Stomach (tissue), 4 donors: ENCODE data around the gene OPALIN.

Experiments used
- EP300 ChIP-seq: sonication (generic); formaldehyde crosslinking; IDR thresholded peaks from one replicate; pipeline ENCODE4 v1.6.1; 2017; ENCODE audit warnings: antibody characterized with exemption
- POLR2A ChIP-seq, 4 donors: fragments of 450-650 bp; IDR thresholded peaks; one replicate each; pipeline ENCODE4 v1.6.1; 2016; ENCODE audit warnings: antibody characterized with exemption in 4 of 4, control low read depth in 2 of 4, mild to moderate bottlenecking in 1 of 4, moderate library complexity in 1 of 4
- POLR2AphosphoS5 ChIP-seq, 3 donors: sonication (generic); formaldehyde crosslinking; IDR thresholded peaks; one replicate each; pipeline ENCODE4 v1.6.1; 2016; ENCODE audit warnings: antibody characterized with exemption in 3 of 3
- TF ChIP-seq, protein P1 (sequence below), 7 experiments: fragments of 450-650 bp in 4 of 7; fragments of 200-600 bp in 3 of 7; sonication (generic) in 3 of 7; IDR thresholded peaks; one replicate each; pipeline ENCODE4 v1.5.1; 2016 to 2019; ENCODE audit warnings: antibody characterized with exemption in 7 of 7, control low read depth in 2 of 7, mild to moderate bottlenecking in 1 of 7

DNA sequence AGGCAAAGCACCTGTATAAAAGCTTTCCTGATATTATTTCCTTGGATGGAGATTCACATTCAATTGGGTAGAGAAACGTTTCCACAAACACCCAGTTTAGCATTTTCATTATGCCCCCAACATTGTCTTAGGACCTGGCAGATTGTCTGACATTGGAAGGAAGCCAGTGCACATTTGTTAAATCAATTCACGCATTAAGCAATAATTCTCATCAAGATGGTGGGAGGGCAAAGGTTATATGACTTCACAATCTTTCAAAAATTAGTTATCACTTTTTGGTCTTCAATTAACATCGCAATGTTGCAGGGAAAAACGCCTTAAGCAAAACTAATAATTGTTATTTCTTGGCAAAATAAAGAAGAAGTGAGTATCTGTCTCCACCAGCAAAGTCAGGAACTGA, 16.4 kb downstream of the OPALIN start:
- TF ChIP-seq POLR2A (IDR thresholded peaks at IDR 0.05) (no peak), POLR2AphosphoS5 (IDR thresholded peaks at IDR 0.05) (no peak), EP300 (no peak)
- TF ChIP-seq, protein P1, sequence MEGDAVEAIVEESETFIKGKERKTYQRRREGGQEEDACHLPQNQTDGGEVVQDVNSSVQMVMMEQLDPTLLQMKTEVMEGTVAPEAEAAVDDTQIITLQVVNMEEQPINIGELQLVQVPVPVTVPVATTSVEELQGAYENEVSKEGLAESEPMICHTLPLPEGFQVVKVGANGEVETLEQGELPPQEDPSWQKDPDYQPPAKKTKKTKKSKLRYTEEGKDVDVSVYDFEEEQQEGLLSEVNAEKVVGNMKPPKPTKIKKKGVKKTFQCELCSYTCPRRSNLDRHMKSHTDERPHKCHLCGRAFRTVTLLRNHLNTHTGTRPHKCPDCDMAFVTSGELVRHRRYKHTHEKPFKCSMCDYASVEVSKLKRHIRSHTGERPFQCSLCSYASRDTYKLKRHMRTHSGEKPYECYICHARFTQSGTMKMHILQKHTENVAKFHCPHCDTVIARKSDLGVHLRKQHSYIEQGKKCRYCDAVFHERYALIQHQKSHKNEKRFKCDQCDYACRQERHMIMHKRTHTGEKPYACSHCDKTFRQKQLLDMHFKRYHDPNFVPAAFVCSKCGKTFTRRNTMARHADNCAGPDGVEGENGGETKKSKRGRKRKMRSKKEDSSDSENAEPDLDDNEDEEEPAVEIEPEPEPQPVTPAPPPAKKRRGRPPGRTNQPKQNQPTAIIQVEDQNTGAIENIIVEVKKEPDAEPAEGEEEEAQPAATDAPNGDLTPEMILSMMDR (IDR thresholded peaks at IDR 0.05) = no peak
